ENCODE data around the gene FUT1. TPM values are rescaled to one million over a fixed set of nuclear protein-coding genes. Genes with fewer than 3 reads are reported as not detected.
A peak's percentile ranks its signal among the peaks of the same experiment; 100 is the strongest.

The FUT1 gene
- total and polyA plus RNA-seq, 2 of the 8 experiments (the other 6 are each of a cell fraction or from before 2014, with no cell fraction given) = 7.4 to 12.9 TPM

DNA sequence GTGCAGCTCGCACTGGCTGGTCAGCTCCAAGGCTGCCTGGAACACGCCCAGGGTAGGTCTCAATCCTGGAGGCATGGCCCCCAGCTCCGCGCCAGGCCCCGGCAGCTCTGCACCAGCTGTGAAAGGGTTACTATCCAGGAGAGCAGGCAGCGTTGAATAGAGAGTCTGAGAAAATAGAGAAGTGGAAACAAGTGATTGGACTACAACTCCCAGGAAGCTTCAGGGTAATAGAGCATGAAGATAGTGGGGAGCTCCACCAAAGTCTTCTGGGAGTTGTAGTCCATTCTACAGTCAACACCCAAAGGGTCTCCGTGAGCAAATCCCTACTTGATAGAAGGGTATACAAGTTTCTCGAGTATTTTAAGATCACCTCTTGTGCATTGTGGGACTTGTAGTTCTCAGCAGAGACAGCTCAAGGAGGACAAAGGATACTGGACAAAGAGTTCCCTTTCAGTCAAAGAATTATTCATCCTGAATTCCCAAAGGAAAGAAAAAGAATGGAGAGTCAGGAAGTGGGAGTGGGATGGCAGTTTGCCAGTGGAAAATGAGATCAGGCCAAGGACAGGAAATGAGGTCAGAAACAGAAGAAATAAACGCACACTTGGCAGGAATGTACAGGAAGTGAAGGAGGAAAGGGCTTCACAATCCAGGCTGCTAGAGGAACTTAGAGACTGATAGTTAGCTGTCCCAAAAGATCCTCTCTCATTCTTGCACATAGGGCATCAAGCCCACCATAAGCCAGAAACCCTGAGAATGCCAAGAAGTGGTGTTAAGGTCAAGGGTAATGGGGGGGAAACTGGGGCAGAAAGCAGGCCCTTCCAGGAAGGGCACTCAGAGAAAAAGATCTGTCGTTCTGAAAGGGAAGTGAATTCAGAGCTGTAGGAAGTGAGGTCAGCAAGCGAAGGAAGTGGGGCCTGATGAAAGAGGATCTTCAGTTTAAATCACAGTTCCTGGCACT is 27.4 kb downstream of the FUT1 start:
- POLR2A ChIA-PET (ENCODE audit: partially characterized antibody) = interaction anchor here (0.7 to 2.9 kb wide), 16 partner anchors 9 to 110 kb away, joined by 3 to 16 read pairs (median 5); partner anchors contain the start of genes CA11, FAM83E, IZUMO1 and RPL18
- TF ChIP-seq GABPA (IDR thresholded peaks at IDR 0.05; ENCODE audit: borderline replicate concordance, insufficient read depth, low read length) (no peak), POLR2AphosphoS5 (IDR thresholded peaks at IDR 0.05; ENCODE audit: low read depth, low read length) (no peak), CBX5 (IDR thresholded peaks at IDR 0.05; ENCODE audit: low read depth, low read length) (no peak), HDAC6 (IDR thresholded peaks at IDR 0.05; ENCODE audit: low read depth, low read length) (no peak), NANOG (IDR thresholded peaks at IDR 0.05; ENCODE audit: insufficient read depth, low read depth, low read length, poor library complexity, severe bottlenecking) (no peak), SIX5 (IDR thresholded peaks at IDR 0.05; ENCODE audit: low read depth, low read length) (peak; percentile 98)
- TF ChIP-seq, protein P1, sequence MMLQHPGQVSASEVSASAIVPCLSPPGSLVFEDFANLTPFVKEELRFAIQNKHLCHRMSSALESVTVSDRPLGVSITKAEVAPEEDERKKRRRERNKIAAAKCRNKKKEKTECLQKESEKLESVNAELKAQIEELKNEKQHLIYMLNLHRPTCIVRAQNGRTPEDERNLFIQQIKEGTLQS (IDR thresholded peaks at IDR 0.05; ENCODE audit: insufficient read depth, low read depth, low read length) = no peak
- TF ChIP-seq, protein P2, sequence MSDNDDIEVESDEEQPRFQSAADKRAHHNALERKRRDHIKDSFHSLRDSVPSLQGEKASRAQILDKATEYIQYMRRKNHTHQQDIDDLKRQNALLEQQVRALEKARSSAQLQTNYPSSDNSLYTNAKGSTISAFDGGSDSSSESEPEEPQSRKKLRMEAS (IDR thresholded peaks at IDR 0.05) = no peak
- DNase-seq (ENCODE audit: low read depth in 1 of 2, low spot score in 2 of 2) (no peak), FAIRE-seq (peak; percentile 52)
- no peak overlapping the region for H2BK20ac ChIP-seq (ENCODE audit: low read length)
- no peak overlapping the region for H3K18ac ChIP-seq (ENCODE audit: extremely low read depth, low read length)
- H2BK120ac ChIP-seq (replicated peaks; ENCODE audit: low read depth, low read length) = no peak overlapping the region
- no peak overlapping the region for H4K91ac ChIP-seq (replicated peaks; ENCODE audit: insufficient read length, low read length)
- H3K79me2 ChIP-seq (ENCODE audit: control insufficient read depth in 1 of 2, insufficient read depth in 2 of 2, low read length in 2 of 2) = no peaks in the 10 kb centered on the region
- no peaks in the 10 kb centered on the region for H3K36me3 ChIP-seq (ENCODE audit: control insufficient read depth in 2 of 4, insufficient read depth in 4 of 4, low read length in 3 of 4)
- no peak overlapping the region for H3K27ac ChIP-seq (ENCODE audit: low read depth, low read length)
- no peaks in the 10 kb centered on the region for H3K79me1 ChIP-seq (ENCODE audit: low read depth, low read length)
- no peak overlapping the region; a peak in 1 of 7 replicates for H3K9ac ChIP-seq (replicated peaks in 1 of 4; ENCODE audit: extremely low read depth in 1 of 4, low read depth in 3 of 4, low read length in 3 of 4)
- H3K23ac ChIP-seq (ENCODE audit: insufficient read length) = no peak overlapping the region
- no peak overlapping the region for H3K4me2 ChIP-seq (ENCODE audit: insufficient read depth in 1 of 2, low read depth in 2 of 2, low read length in 2 of 2)
- no peaks in the 10 kb centered on the region for H4K20me1 ChIP-seq (replicated peaks in 1 of 2; ENCODE audit: control insufficient read depth in 1 of 2, insufficient read depth in 2 of 2, low read length in 2 of 2)
- no peak overlapping the region for H3K14ac ChIP-seq (ENCODE audit: insufficient read length)
- peaks cover 7% of the 10 kb centered on the region; the same call in 1 of the 2 replicates for H3K23me2 ChIP-seq (ENCODE audit: low read depth, low read length)
- H3K56ac ChIP-seq (replicated peaks; ENCODE audit: insufficient read length, low read depth, low read length) = no peak overlapping the region
- no peak overlapping the region for H4K8ac ChIP-seq (ENCODE audit: extremely low read depth, insufficient read depth, low read length)
- 67% methylated on average over 11 of the region's 11 CpGs; no CpG with 5 or more reads in 1 of the 2 experiments for WGBS, 2 experiments (ENCODE audit: extremely low coverage in 1 of 2, insufficient coverage in 1 of 2, insufficient read length in 1 of 2, insufficient replicate concordance in 2 of 2, low coverage in 1 of 2, low lambda C conversion rate in 2 of 2, missing lambda C conversion rate in 1 of 2)
- H3K4ac ChIP-seq (replicated peaks; ENCODE audit: insufficient read length, low read depth, low read length) = no peak overlapping the region
- no peaks in the 10 kb centered on the region for H3K27me3 ChIP-seq (replicated peaks in 1 of 4; ENCODE audit: control insufficient read depth in 3 of 4, extremely low read depth in 1 of 4, insufficient read depth in 3 of 4, low read length in 3 of 4)
- H2AK5ac ChIP-seq (ENCODE audit: low read depth, low read length) = peak overlapping the region; percentile 32; the same call in 1 of the 2 replicates
- no peak overlapping the region for H2AFZ ChIP-seq (ENCODE audit: low read length)
- CTCF ChIA-PET (ENCODE audit: partially characterized antibody) = interaction anchor here (0.8 to 5.1 kb wide), 8 partner anchors 9 to 79 kb away, joined by 3 to 33 read pairs (median 5); partner anchors contain the start of gene CA11
- H2BK5ac ChIP-seq (ENCODE audit: low read depth, low read length) = peak overlapping the region; percentile 46; the same call in 1 of the 2 replicates
- no peak overlapping the region for H4K5ac ChIP-seq (ENCODE audit: insufficient read length, low read depth, low read length)
- H2BK12ac ChIP-seq (ENCODE audit: low read depth, low read length) = peak overlapping the region; percentile 40; the same call in 1 of the 2 replicates
- H3K4me1 ChIP-seq (replicated peaks in 1 of 4; ENCODE audit: control insufficient read depth in 3 of 4, insufficient read depth in 4 of 4, low read length in 3 of 4) = peaks cover 0 to 11% (median under 1%) of the 10 kb centered on the region in 4 experiments; a peak in 4 of 7 replicates
- no peaks in the 10 kb centered on the region for H3K9me3 ChIP-seq (ENCODE audit: insufficient read depth in 2 of 2, low read depth in 1 of 2, low read length in 1 of 2)
- H3K4me3 ChIP-seq (ENCODE audit: extremely low read depth in 1 of 4, insufficient read depth in 2 of 4, low read depth in 3 of 4, low read length in 4 of 4) = no peak overlapping the region
- H2BK15ac ChIP-seq (ENCODE audit: low read length) = peak overlapping the region; percentile 23; the same call in 1 of the 2 replicates

Measured in H1 (cell line).